Activated T-cell treated with anti-CD3 and anti-CD28 coated beads, Interleukin-2, amount 50 U/mL, for 72 hours (primary cell): ENCODE measurements around the gene KRT2. TPM values are rescaled to one million over a fixed set of nuclear protein-coding genes. Genes with fewer than 3 reads are reported as not detected.

ENCODE experiments used
- ATAC-seq, 2 donors: fragments of 150-1000 bp; cut with Tn5 transposase; replicated peaks in 1 of 2; 2 replicates each; pipeline ENCODE4 v1.10.0; 2021; ENCODE audit warnings: moderate library complexity in 2 of 2, mild to moderate bottlenecking in 1 of 2
- DNase-seq, 2 donors: peaks; one replicate each; pipeline ENCODE4 v3.0.0; 2021 to 2022; ENCODE audit warnings: mixed read lengths in 1 of 2
- H3K27ac Mint-ChIP-seq: one replicate; pipeline ENCODE4 v1.8.0; 2022; ENCODE audit warnings: mild to moderate bottlenecking, moderate library complexity, mixed read lengths
- H3K27me3 Mint-ChIP-seq: one replicate; pipeline ENCODE4 v1.8.0; 2022; ENCODE audit warnings: low read depth, mixed read lengths
- H3K36me3 Mint-ChIP-seq, 2 donors: one replicate each; pipeline ENCODE4 v1.8.0; 2022; ENCODE audit warnings: mixed read lengths in 2 of 2, mild to moderate bottlenecking in 1 of 2; ENCODE audit not compliant: insufficient read depth in 2 of 2
- H3K4me1 Mint-ChIP-seq: one replicate; pipeline ENCODE4 v1.8.0; 2022; ENCODE audit warnings: low read depth, mixed read lengths
- H3K4me3 Mint-ChIP-seq, 2 donors: one replicate each; pipeline ENCODE4 v1.8.0; 2022; ENCODE audit warnings: mild to moderate bottlenecking in 2 of 2, mixed read lengths in 2 of 2, moderate library complexity in 2 of 2
- H3K9me3 Mint-ChIP-seq, 2 donors: one replicate each; pipeline ENCODE4 v1.8.0; 2022; ENCODE audit warnings: mixed read lengths in 2 of 2
- total RNA-seq, 2 donors: library from RNA; stranded (reverse); gene quantifications; one replicate each; pipeline ENCODE4 v1.2.3, GENCODE V29; 2022

KRT2 gene
- total RNA-seq, 2 donors from 2014 or later, result not detected

- no peak for DNase-seq
- peak overlapping the region; percentile 79 for H3K4me3 Mint-ChIP-seq
- H3K27me3 Mint-ChIP-seq, result peaks cover 11% of the 10 kb centered on the region
- peaks cover 34% of the 10 kb centered on the region for H3K4me1 Mint-ChIP-seq
- H3K27ac Mint-ChIP-seq, result no peak overlapping the region
- no peak for ATAC-seq
- H3K36me3 Mint-ChIP-seq, result no peaks in the 10 kb centered on the region
- no peaks in the 10 kb centered on the region for H3K9me3 Mint-ChIP-seq
Observed at GRCh38 chr12:52690351-52691075, 38.5 kb upstream of the KRT2 start.

GRCh38 chr12:52689936-52690335 lies 37.9 kb upstream of the KRT2 start:
- no peak overlapping the region for H3K27ac Mint-ChIP-seq
- H3K36me3 Mint-ChIP-seq, result no peaks in the 10 kb centered on the region
- DNase-seq (no peak), ATAC-seq (no peak)
- peaks cover 11% of the 10 kb centered on the region for H3K27me3 Mint-ChIP-seq
- H3K4me3 Mint-ChIP-seq, result no peak overlapping the region
- H3K9me3 Mint-ChIP-seq, result no peaks in the 10 kb centered on the region
- H3K4me1 Mint-ChIP-seq, result peaks cover 34% of the 10 kb centered on the region

- Mint-ChIP-seq H3K36me3 (no peaks in the 10 kb centered on the region), H3K27ac (no peak overlapping the region), H3K9me3 (no peaks in the 10 kb centered on the region), H3K4me3 (no peak overlapping the region), H3K4me1 (peaks cover 34% of the 10 kb centered on the region), H3K27me3 (peaks cover 11% of the 10 kb centered on the region)
- DNase-seq (no peak), ATAC-seq (no peak)
Observed at GRCh38 chr12:52689239-52689638, 37.2 kb upstream of the KRT2 start.

- H3K4me3 Mint-ChIP-seq, result no peak overlapping the region
- no peaks in the 10 kb centered on the region for H3K36me3 Mint-ChIP-seq
- H3K9me3 Mint-ChIP-seq, result no peaks in the 10 kb centered on the region
- H3K27me3 Mint-ChIP-seq, result peaks cover 11% of the 10 kb centered on the region
- DNase-seq (no peak), ATAC-seq (no peak)
- H3K4me1 Mint-ChIP-seq, result peaks cover 34% of the 10 kb centered on the region
- no peak overlapping the region for H3K27ac Mint-ChIP-seq
Observed at GRCh38 chr12:52688481-52688880, 36.5 kb upstream of the KRT2 start.

GRCh38 chr12:52687497-52688385 lies 35.7 kb upstream of the KRT2 start:
- Mint-ChIP-seq H3K27me3 (peaks cover 5% of the 10 kb centered on the region), H3K4me1 (peaks cover 29% of the 10 kb centered on the region), H3K9me3 (no peaks in the 10 kb centered on the region), H3K36me3 (no peaks in the 10 kb centered on the region), H3K4me3 (no peak overlapping the region), H3K27ac (no peak overlapping the region)
- DNase-seq (no peak), ATAC-seq (no peak)

GRCh38 chr12:52686756-52687487 lies 34.9 kb upstream of the KRT2 start:
- no peaks in the 10 kb centered on the region for H3K27me3 Mint-ChIP-seq
- H3K9me3 Mint-ChIP-seq, result no peaks in the 10 kb centered on the region
- H3K27ac Mint-ChIP-seq, result no peak overlapping the region
- H3K36me3 Mint-ChIP-seq, result no peaks in the 10 kb centered on the region
- no peak for ATAC-seq
- DNase-seq, result no peak
- no peak overlapping the region for H3K4me3 Mint-ChIP-seq
- H3K4me1 Mint-ChIP-seq, result peaks cover 27% of the 10 kb centered on the region

GRCh38 chr12:52686063-52686462 lies 34.1 kb upstream of the KRT2 start:
- Mint-ChIP-seq H3K36me3 (no peaks in the 10 kb centered on the region), H3K27ac (no peak overlapping the region), H3K4me3 (no peak overlapping the region), H3K4me1 (peaks cover 26% of the 10 kb centered on the region), H3K27me3 (no peaks in the 10 kb centered on the region), H3K9me3 (no peaks in the 10 kb centered on the region)
- DNase-seq (no peak), ATAC-seq (no peak)

GRCh38 chr12:52685406-52685890 lies 33.4 kb upstream of the KRT2 start:
- H3K4me1 Mint-ChIP-seq, result peaks cover 23% of the 10 kb centered on the region
- DNase-seq (no peak), ATAC-seq (no peak)
- H3K27ac Mint-ChIP-seq, result no peak overlapping the region
- no peaks in the 10 kb centered on the region for H3K27me3 Mint-ChIP-seq
- no peaks in the 10 kb centered on the region for H3K9me3 Mint-ChIP-seq
- H3K4me3 Mint-ChIP-seq, result no peak overlapping the region
- H3K36me3 Mint-ChIP-seq, result no peaks in the 10 kb centered on the region

GRCh38 chr12:52684431-52684830 lies 32.4 kb upstream of the KRT2 start:
- no peaks in the 10 kb centered on the region for H3K36me3 Mint-ChIP-seq

GRCh38 chr12:52683575-52684300 lies 31.7 kb upstream of the KRT2 start:
- H3K9me3 Mint-ChIP-seq, result no peaks in the 10 kb centered on the region
- no peak for ATAC-seq
- no peak for DNase-seq
- peaks cover 20% of the 10 kb centered on the region for H3K4me1 Mint-ChIP-seq
- no peaks in the 10 kb centered on the region for H3K36me3 Mint-ChIP-seq
- no peaks in the 10 kb centered on the region for H3K27me3 Mint-ChIP-seq
- no peak overlapping the region for H3K27ac Mint-ChIP-seq
- no peak overlapping the region for H3K4me3 Mint-ChIP-seq

More at GRCh38 chr12:52684431-52684830, 32.4 kb upstream of the KRT2 start:
- no peak overlapping the region for H3K27ac Mint-ChIP-seq
- peaks cover 20% of the 10 kb centered on the region for H3K4me1 Mint-ChIP-seq
- no peaks in the 10 kb centered on the region for H3K9me3 Mint-ChIP-seq
- DNase-seq (no peak), ATAC-seq (no peak)
- no peak overlapping the region for H3K4me3 Mint-ChIP-seq
- H3K27me3 Mint-ChIP-seq, result no peaks in the 10 kb centered on the region

GRCh38 chr12:52682938-52683574 lies 31.0 kb upstream of the KRT2 start:
- DNase-seq (no peak), ATAC-seq (no peak)
- H3K9me3 Mint-ChIP-seq, result no peaks in the 10 kb centered on the region
- H3K4me3 Mint-ChIP-seq, result no peak overlapping the region
- no peaks in the 10 kb centered on the region for H3K36me3 Mint-ChIP-seq
- peaks cover 20% of the 10 kb centered on the region for H3K4me1 Mint-ChIP-seq
- no peak overlapping the region for H3K27ac Mint-ChIP-seq
- H3K27me3 Mint-ChIP-seq, result no peaks in the 10 kb centered on the region

- no peak overlapping the region for H3K27ac Mint-ChIP-seq
- no peaks in the 10 kb centered on the region for H3K36me3 Mint-ChIP-seq
Observed at GRCh38 chr12:52682381-52682660, 30.3 kb upstream of the KRT2 start.

More at GRCh38 chr12:52682381-52682660, 30.3 kb upstream of the KRT2 start:
- H3K4me1 Mint-ChIP-seq, result peaks cover 15% of the 10 kb centered on the region
- H3K9me3 Mint-ChIP-seq, result no peaks in the 10 kb centered on the region
- H3K4me3 Mint-ChIP-seq, result no peak overlapping the region
- ATAC-seq (no peak), DNase-seq (no peak)
- H3K27me3 Mint-ChIP-seq, result no peaks in the 10 kb centered on the region
